Measurements from ENCODE around the gene LYPD8.

LYPD8 gene

DNA sequence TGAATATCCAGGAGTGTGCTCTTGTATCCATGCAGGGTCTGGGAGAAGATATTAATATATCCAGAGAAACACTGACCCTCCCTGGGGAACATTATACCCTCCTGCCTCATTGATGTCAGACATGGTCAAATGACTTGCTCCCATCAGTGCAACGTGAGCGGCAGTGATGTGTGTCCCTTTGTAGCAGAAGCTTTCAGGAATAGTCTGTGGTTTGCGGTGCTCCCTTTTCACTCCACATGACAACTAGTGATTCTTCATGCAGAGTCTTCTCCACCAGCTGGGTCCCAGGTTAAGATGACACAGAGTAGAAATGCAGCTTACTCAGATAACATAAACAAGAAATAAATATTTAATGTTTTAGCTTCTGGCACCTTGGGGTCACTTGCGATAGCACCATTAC, 31.9 kb upstream of the LYPD8 start:
- H3K27me3 ChIP-seq (replicated peaks; ENCODE audit: control insufficient read depth, insufficient read depth, low read length), result no peaks in the 10 kb centered on the region
- DNase-seq (ENCODE audit: extremely low read depth, insufficient read length), result no peak
- no peaks in the 10 kb centered on the region for H3K36me3 ChIP-seq (ENCODE audit: control insufficient read depth, insufficient read depth, low read length)
- TF ChIP-seq, protein P1, sequence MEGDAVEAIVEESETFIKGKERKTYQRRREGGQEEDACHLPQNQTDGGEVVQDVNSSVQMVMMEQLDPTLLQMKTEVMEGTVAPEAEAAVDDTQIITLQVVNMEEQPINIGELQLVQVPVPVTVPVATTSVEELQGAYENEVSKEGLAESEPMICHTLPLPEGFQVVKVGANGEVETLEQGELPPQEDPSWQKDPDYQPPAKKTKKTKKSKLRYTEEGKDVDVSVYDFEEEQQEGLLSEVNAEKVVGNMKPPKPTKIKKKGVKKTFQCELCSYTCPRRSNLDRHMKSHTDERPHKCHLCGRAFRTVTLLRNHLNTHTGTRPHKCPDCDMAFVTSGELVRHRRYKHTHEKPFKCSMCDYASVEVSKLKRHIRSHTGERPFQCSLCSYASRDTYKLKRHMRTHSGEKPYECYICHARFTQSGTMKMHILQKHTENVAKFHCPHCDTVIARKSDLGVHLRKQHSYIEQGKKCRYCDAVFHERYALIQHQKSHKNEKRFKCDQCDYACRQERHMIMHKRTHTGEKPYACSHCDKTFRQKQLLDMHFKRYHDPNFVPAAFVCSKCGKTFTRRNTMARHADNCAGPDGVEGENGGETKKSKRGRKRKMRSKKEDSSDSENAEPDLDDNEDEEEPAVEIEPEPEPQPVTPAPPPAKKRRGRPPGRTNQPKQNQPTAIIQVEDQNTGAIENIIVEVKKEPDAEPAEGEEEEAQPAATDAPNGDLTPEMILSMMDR (IDR thresholded peaks at IDR 0.05; ENCODE audit: insufficient read depth, low read length, poor library complexity, severe bottlenecking), result no peak
- H3K4me3 ChIP-seq (replicated peaks; ENCODE audit: low read depth, low read length), result no peak overlapping the region

DNA sequence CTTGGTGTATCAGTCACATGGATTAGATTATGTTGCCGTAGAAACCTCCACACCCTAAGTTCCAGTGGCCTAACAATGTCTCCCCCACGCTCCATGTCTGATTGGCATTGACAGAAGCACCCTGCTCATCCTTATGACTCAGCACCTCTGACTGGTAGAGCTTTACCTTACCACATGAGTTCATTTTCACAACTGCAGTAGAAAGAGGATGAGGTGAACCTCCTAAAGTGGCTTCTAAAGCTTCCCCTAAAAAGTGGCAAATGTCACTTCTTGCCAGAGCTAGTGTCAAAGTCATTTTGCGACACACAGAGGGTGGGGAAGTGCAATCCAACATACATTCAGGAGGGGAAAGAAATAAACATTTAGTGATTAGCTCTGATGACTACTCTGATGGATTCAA, 30.6 kb upstream of the LYPD8 start:
- H3K36me3 ChIP-seq (ENCODE audit: control insufficient read depth, insufficient read depth, low read length), result no peaks in the 10 kb centered on the region
- no peak for DNase-seq (ENCODE audit: extremely low read depth, insufficient read length)
- H3K4me3 ChIP-seq (replicated peaks; ENCODE audit: low read depth, low read length), result no peak overlapping the region
- no peaks in the 10 kb centered on the region for H3K27me3 ChIP-seq (replicated peaks; ENCODE audit: control insufficient read depth, insufficient read depth, low read length)
- TF ChIP-seq, protein P1 (IDR thresholded peaks at IDR 0.05; ENCODE audit: insufficient read depth, low read length, poor library complexity, severe bottlenecking), result no peak

DNA sequence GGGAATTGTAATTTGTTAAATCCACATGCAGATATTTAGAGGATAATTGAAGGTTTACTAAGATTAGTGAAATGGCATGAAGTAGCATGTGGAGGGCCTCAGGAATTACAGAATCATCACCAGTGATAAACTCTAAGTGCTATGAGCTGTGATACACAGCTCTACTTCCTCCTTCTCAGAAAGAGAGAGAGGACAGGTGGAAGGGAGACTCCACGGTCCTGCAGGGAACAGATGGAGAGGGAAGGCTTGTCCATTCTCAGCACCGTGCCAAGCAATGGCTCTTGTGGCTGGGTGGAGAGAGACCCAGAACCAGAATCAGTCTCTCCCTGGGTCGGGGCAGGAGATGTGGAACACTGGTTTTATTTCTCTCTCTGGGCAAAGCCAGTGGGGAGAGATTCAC, 27.8 kb upstream of the LYPD8 start:
- H3K36me3 ChIP-seq (ENCODE audit: control insufficient read depth, insufficient read depth, low read length), result no peaks in the 10 kb centered on the region
- no peak overlapping the region for H3K4me3 ChIP-seq (replicated peaks; ENCODE audit: low read depth, low read length)
- TF ChIP-seq, protein P1 (IDR thresholded peaks at IDR 0.05; ENCODE audit: insufficient read depth, low read length, poor library complexity, severe bottlenecking), result no peak
- H3K27me3 ChIP-seq (replicated peaks; ENCODE audit: control insufficient read depth, insufficient read depth, low read length), result no peaks in the 10 kb centered on the region
- no peak for DNase-seq (ENCODE audit: extremely low read depth, insufficient read length)

DNA sequence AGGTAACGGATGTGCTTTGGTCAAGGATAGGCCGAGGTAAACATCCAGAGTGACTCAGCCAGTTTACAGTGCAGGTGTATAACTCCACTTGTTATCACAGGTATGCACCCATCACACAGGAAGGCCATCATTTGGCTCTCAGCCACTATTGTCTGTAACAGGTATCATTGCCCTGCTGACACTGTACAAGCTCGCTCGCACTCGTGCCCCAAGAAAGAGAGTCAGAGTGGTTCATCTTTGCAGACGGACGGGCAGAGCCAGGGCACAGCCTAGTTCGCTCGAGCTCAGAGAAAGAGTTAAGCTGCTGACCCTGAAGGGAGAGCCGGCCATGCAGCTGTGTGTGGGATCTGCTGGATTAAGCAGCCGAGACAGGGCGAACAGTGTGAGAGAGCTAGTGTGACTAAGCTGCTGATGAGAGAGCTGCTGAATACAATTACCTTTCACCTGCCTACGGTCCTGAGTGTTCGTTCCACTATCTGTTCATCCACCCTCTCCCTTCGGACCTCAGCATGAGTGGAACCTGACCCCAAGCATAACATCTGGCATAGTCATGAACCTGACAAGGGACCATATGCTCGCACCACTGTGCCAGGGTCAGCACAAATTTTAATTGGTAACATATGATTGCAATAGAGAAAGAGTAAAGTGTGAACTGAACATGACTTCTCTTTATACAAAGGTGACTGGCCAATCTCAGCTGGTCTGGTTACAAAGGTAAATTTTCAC, 27.0 kb upstream of the LYPD8 start:
- no peaks in the 10 kb centered on the region for H3K27me3 ChIP-seq (replicated peaks; ENCODE audit: control insufficient read depth, insufficient read depth, low read length)
- H3K4me3 ChIP-seq (replicated peaks; ENCODE audit: low read depth, low read length), result no peak overlapping the region
- TF ChIP-seq, protein P1 (IDR thresholded peaks at IDR 0.05; ENCODE audit: insufficient read depth, low read length, poor library complexity, severe bottlenecking), result no peak
- DNase-seq (ENCODE audit: extremely low read depth, insufficient read length), result no peak
- H3K36me3 ChIP-seq (ENCODE audit: control insufficient read depth, insufficient read depth, low read length), result no peaks in the 10 kb centered on the region

DNA sequence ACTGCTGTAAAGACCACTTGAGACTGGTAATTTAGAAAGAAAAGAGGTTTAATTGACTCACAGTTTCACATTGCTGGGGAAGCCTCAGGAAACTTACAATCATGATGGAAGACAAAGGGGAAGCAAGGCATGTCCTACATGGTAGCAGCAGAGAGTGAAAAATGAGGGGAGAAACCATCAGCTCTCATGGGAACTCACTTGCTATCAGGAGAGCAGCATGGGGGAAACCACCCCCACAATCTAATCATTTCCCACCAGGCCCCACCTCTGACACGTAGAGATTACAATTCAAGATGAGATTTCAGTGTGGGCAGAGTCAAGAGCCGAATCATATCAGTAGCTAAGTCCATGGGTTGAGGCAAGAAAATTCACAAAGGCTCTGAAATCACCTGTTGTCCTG, 23.8 kb upstream of the LYPD8 start:
- DNase-seq (ENCODE audit: extremely low read depth, insufficient read length), result no peak
- Histone ChIP-seq H3K36me3 (ENCODE audit: control insufficient read depth, insufficient read depth, low read length) (no peaks in the 10 kb centered on the region), H3K27me3 (replicated peaks; ENCODE audit: control insufficient read depth, insufficient read depth, low read length) (no peaks in the 10 kb centered on the region), H3K4me3 (replicated peaks; ENCODE audit: low read depth, low read length) (no peak overlapping the region)
- TF ChIP-seq, protein P1 (IDR thresholded peaks at IDR 0.05; ENCODE audit: insufficient read depth, low read length, poor library complexity, severe bottlenecking), result no peak

DNA sequence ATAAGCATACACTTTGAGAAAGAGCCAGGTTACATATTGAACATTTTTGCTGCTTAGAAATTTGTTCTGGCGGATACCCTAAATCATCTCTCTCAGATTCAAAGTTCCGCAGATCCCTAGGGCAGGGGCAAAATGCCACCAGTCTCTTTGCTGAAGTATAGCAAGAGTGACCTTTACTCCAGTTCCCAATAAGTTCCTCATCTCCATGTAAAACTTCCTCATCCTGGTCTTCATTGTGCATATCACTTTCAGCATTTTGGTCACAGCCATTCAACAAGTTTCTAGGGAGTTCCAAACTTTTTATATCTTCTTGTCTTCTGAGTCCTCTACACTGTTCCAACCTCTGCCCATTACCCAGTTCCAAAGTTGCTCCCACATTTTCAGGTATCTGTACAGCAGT, 23.3 kb upstream of the LYPD8 start:
- TF ChIP-seq, protein P1 (IDR thresholded peaks at IDR 0.05; ENCODE audit: insufficient read depth, low read length, poor library complexity, severe bottlenecking), result no peak
- no peak overlapping the region for H3K4me3 ChIP-seq (replicated peaks; ENCODE audit: low read depth, low read length)
- H3K36me3 ChIP-seq (ENCODE audit: control insufficient read depth, insufficient read depth, low read length), result no peaks in the 10 kb centered on the region
- H3K27me3 ChIP-seq (replicated peaks; ENCODE audit: control insufficient read depth, insufficient read depth, low read length), result no peaks in the 10 kb centered on the region
- no peak for DNase-seq (ENCODE audit: extremely low read depth, insufficient read length)

Data from GM06990 (cell line).